ENCODE results near the gene ERLIN1.

Gene ERLIN1

DNA sequence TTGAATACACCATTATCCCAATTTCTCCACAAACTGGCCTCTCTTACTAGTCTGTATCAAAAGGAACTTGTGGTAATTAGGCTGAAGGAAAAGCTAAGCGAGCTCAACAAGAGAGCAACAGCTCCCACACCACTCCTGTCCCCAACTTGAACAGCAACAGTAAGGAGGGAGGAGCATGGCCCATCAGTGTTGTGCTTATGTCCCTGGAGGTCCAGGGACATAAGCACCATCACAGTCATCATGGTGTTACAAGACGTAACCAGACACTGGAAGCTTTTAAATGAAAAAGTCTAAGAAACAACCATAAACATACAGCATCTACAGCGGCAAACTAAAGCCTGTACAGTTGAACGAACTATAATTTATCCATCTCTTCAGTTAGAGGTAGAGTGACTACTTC, 989 bp downstream of the ERLIN1 start:
- TF ChIP-seq, protein P1, sequence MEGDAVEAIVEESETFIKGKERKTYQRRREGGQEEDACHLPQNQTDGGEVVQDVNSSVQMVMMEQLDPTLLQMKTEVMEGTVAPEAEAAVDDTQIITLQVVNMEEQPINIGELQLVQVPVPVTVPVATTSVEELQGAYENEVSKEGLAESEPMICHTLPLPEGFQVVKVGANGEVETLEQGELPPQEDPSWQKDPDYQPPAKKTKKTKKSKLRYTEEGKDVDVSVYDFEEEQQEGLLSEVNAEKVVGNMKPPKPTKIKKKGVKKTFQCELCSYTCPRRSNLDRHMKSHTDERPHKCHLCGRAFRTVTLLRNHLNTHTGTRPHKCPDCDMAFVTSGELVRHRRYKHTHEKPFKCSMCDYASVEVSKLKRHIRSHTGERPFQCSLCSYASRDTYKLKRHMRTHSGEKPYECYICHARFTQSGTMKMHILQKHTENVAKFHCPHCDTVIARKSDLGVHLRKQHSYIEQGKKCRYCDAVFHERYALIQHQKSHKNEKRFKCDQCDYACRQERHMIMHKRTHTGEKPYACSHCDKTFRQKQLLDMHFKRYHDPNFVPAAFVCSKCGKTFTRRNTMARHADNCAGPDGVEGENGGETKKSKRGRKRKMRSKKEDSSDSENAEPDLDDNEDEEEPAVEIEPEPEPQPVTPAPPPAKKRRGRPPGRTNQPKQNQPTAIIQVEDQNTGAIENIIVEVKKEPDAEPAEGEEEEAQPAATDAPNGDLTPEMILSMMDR (conservative IDR thresholded peaks at IDR 0.05; ENCODE audit: low read length), result no peak
- peak; percentile 20 for DNase-seq (ENCODE audit: low read depth)
- peak overlapping the region; percentile 96 for H3K4me3 ChIP-seq (ENCODE audit: low read length)

DNA sequence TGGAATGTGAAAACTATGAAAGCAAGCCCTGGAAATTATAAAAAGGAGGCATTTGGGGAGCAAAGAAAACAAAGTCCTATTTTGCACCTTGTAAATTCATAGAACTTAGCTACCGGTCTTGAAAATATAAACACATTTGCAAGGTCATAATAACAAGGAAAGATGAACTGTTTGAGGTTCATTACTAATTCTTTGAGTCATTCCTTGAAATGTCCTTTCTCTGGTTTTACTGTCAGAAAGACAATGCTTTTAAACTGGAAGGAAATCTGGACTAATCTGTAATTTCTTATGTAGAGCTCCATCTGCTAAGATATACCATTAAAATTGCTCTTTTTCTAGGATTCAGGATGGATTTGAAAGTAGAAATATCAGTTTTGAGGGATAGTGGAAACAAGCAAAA, 1.4 kb downstream of the ERLIN1 start:
- TF ChIP-seq, protein P1 (conservative IDR thresholded peaks at IDR 0.05; ENCODE audit: low read length), result no peak
- DNase-seq (ENCODE audit: low read depth), result no peak
- peak overlapping the region; percentile 96 for H3K4me3 ChIP-seq (ENCODE audit: low read length)

DNA sequence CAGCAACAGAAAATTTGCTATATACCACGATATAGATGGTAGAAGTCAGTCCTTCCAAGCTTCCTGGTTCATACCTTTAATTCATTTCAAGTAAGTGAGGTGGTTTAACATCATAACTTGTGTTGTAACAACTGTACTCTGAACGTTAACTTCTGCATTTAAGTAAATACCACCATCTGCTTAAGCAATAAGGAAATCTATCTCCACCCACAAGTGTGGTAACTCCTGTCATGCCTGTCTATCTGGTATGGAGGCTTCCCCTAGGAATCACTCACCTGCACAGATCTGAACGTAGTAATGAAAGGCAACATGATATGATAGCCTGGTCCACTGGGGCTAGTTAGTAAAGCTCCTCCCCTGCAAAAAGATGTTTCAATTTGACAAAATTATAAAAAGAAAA, 2.3 kb downstream of the ERLIN1 start:
- TF ChIP-seq, protein P1 (conservative IDR thresholded peaks at IDR 0.05; ENCODE audit: low read length), result no peak
- H3K4me3 ChIP-seq (ENCODE audit: low read length), result no peak overlapping the region
- peak; percentile 18 for DNase-seq (ENCODE audit: low read depth)

DNA sequence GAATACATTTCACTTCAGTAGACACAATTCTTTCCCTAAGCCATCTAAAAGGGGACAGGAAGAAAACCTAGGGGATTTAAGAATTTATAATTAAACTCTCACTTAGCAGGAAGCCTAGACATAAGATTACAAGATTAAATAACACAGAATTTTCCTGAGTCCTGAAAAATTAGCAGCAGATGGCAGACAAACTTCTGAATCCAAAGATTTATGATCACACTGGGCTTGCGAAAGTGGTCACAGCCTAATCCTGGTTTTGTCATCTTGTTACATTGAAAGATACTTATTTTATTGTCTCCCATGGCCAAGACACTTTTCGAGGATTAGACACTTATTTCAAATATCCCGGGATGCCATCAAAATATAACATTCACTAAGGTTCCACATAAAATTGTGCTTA, 2.9 kb downstream of the ERLIN1 start:
- DNase-seq (ENCODE audit: low read depth), result no peak
- no peak overlapping the region for H3K4me3 ChIP-seq (ENCODE audit: low read length)
- TF ChIP-seq, protein P1 (conservative IDR thresholded peaks at IDR 0.05; ENCODE audit: low read length), result no peak

DNA sequence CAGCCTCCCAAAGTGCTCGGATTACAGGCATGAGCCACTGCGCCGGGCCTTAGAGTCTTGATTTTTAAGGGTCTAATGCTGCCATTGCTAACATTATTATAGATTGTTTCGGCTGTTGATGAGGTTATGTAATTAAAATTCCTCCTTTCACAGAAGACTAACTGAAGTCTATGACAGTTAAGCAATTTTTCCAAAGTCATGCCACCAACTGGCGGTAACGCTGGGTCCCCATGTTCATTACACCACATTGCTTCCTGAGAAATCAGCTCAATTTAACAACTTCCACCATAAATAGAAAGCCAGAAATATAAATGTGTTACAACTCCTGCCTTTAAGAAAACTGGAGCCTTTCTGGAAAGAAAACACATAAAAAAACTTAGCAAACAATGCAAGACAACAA, 3.5 kb downstream of the ERLIN1 start:
- DNase-seq (ENCODE audit: low read depth), result no peak
- TF ChIP-seq, protein P1 (conservative IDR thresholded peaks at IDR 0.05; ENCODE audit: low read length), result no peak
- H3K4me3 ChIP-seq (ENCODE audit: low read length), result no peak overlapping the region

DNA sequence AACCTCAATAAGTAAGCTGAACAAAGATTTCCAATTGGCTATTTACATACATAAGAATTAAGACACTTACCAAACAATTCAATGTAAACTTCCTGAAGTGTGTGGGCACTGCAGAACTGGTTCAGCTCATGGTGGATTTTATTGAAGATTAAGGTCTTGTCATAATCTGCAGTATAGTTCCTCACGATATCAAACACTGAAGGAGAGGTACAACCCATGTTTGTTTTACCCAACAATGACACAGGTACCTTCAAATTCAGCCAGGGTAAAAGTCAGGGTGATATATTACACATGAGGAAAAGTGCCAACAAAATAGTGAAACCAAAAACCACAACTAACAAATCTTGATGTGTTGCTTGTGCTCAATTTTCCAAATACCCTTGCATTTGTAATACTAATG, 10.0 kb downstream of the ERLIN1 start:
- no peak overlapping the region for H3K4me3 ChIP-seq (ENCODE audit: low read length)
- TF ChIP-seq, protein P1 (conservative IDR thresholded peaks at IDR 0.05; ENCODE audit: low read length), result no peak

DNA sequence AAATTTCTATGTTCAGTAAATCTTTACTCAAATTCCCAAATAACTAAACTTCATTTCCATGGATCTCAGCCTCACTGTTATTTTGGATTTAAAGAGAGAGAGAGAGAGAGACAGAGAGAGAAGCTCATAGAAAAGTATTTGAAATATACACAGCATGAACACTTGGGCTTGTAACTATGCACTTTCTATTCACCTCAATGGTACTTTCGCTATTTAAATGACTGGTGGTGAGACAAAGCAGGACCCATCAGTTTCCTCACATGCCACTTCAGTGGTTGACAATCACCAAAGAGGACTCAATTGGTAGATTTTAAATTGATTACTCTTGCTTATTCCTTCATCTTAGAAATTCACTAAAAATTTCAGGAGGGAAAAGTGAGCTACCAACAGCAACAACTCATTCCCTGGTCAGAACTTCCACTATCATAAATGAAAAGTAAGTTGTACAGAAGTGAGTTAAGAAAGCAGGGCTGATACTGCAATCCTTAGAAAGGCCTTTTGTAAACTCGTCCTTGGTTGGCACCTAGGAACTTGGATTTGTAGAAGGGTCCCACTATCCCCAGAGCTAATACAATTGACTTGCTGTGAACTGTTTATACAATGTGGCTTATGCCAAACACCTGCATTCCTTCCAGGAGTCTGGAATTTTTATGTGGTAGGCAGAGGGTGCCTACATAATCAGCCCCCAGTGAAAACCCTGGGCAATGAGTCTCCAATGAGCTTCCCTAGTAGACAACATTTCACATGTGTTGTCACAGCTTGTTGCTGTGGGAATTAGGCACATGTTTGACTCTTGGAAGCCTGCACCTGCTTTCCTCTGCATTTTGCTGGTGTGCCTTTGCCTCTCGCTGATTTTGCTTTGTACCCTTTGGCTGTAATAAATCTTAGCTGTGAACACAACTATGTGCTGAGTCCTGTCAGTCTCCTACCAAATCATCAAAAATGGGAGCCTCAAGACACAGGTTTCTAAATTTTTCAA, 10.8 kb downstream of the ERLIN1 start:
- TF ChIP-seq, protein P1 (conservative IDR thresholded peaks at IDR 0.05; ENCODE audit: low read length), result no peak
- no peak for DNase-seq (ENCODE audit: low read depth)
- no peak overlapping the region for H3K4me3 ChIP-seq (ENCODE audit: low read length)

More for the DNA sequence above, 10.0 kb downstream of the ERLIN1 start:
- no peak for DNase-seq (ENCODE audit: low read depth)

All from AG10803 (cell line).